Mucosa of gallbladder (tissue), 1 donor: Measurements from ENCODE around the gene PLXDC1. TPM values are rescaled to one million over a fixed set of nuclear protein-coding genes. Genes with fewer than 3 reads are reported as not detected.

Experiments
- DNase-seq: peaks from one replicate; pipeline ENCODE4 v3.0.0-alpha.2; 2020; ENCODE audit warnings: low spot score
- total RNA-seq: library from RNA; stranded (reverse); gene quantifications from one replicate; pipeline ENCODE4 v1.2.1, GENCODE V29; 2021
- donor health status: DM: no; HTN: no; CAD: no.

The PLXDC1 gene
- total RNA-seq: 21.2 TPM

- DNase-seq: no peak
Observed at GRCh38 chr17:39151150-39151942, at the start of gene PLXDC1. TSS of gene PLXDC1 (minus strand) at chr17:39151637. CDS start at chr17:39151437, 200 bp downstream.

GRCh38 chr17:39200957-39201510 lies 49.6 kb upstream of the PLXDC1 start:
- DNase-seq: no peak

GRCh38 chr17:39200070-39200879 lies 48.8 kb upstream of the PLXDC1 start, which contains the start of gene RPL19:
TSS of gene RPL19 (plus strand) at chr17:39200283. CDS start at chr17:39200345, 62 bp downstream.
- peak; percentile 72 for DNase-seq

GRCh38 chr17:39199820-39200069 lies 48.3 kb upstream of the PLXDC1 start:
- DNase-seq: peak; percentile 93

GRCh38 chr17:39198186-39198566 lies 46.7 kb upstream of the PLXDC1 start:
- no peak for DNase-seq

- DNase-seq: peak; percentile 60
Observed at GRCh38 chr17:39197380-39198185, 46.1 kb upstream of the PLXDC1 start, which contains the start of gene CACNB1. TSS of gene CACNB1 (minus strand) at chr17:39197669. CDS start at chr17:39197495, 174 bp downstream.

GRCh38 chr17:39196808-39197291 lies 45.4 kb upstream of the PLXDC1 start:
- DNase-seq: no peak

GRCh38 chr17:39196241-39196807 lies 44.9 kb upstream of the PLXDC1 start:
- no peak for DNase-seq

GRCh38 chr17:39195568-39196160 lies 44.2 kb upstream of the PLXDC1 start:
- DNase-seq: no peak

- DNase-seq: no peak
Observed at GRCh38 chr17:39194985-39195524, 43.6 kb upstream of the PLXDC1 start.

- no peak for DNase-seq
Observed at GRCh38 chr17:39194089-39194984, 42.9 kb upstream of the PLXDC1 start.

- DNase-seq: no peak
Observed at GRCh38 chr17:39193346-39193745, 41.9 kb upstream of the PLXDC1 start.

GRCh38 chr17:39192901-39193300 lies 41.5 kb upstream of the PLXDC1 start:
- DNase-seq: no peak

GRCh38 chr17:39191750-39192510 lies 40.5 kb upstream of the PLXDC1 start:
- DNase-seq: no peak

GRCh38 chr17:39187152-39187830 lies 35.9 kb upstream of the PLXDC1 start:
- no peak for DNase-seq

GRCh38 chr17:39186481-39187002 lies 35.1 kb upstream of the PLXDC1 start:
- DNase-seq: no peak

- DNase-seq: no peak
Observed at GRCh38 chr17:39183720-39184119, 32.3 kb upstream of the PLXDC1 start.

GRCh38 chr17:39183045-39183444 lies 31.6 kb upstream of the PLXDC1 start:
- no peak for DNase-seq
